ENCODE results near the gene CSAD.

The CSAD gene

GRCh38 chr12:53128780-53129569, 51.8 kb downstream of the CSAD start:
- no peaks in the 10 kb centered on the region for H3K9me3 ChIP-seq (ENCODE audit: control insufficient read depth in 5 of 5, low read length in 5 of 5)
- peaks cover 0 to 4% (median 0%) of the 10 kb centered on the region in 5 donors for H3K27me3 ChIP-seq (ENCODE audit: control insufficient read depth in 5 of 5, insufficient read depth in 4 of 5, low read length in 5 of 5)
- no peaks in the 10 kb centered on the region for H3K36me3 ChIP-seq (ENCODE audit: control insufficient read depth in 5 of 5, insufficient read depth in 5 of 5, low read length in 5 of 5)
- H3K9ac ChIP-seq (ENCODE audit: low read length in 5 of 5) = no peak overlapping the region
- no peaks in the 10 kb centered on the region for H3K4me1 ChIP-seq (ENCODE audit: control insufficient read depth in 5 of 5, insufficient read depth in 5 of 5, low read length in 5 of 5)
- no peak overlapping the region for H3K27ac ChIP-seq (ENCODE audit: low read depth, low read length)
- no peak overlapping the region for H3K4me3 ChIP-seq (ENCODE audit: low read depth in 1 of 5, low read length in 5 of 5)

GRCh38 chr12:53127169-53127568, 53.6 kb downstream of the CSAD start:
- Histone ChIP-seq H3K27me3 (ENCODE audit: control insufficient read depth in 5 of 5, insufficient read depth in 4 of 5, low read length in 5 of 5) (peaks cover 0 to 4% (median 0%) of the 10 kb centered on the region in 5 donors), H3K4me3 (ENCODE audit: low read depth in 1 of 5, low read length in 5 of 5) (no peak overlapping the region), H3K36me3 (ENCODE audit: control insufficient read depth in 5 of 5, insufficient read depth in 5 of 5, low read length in 5 of 5) (no peaks in the 10 kb centered on the region), H3K9me3 (ENCODE audit: control insufficient read depth in 5 of 5, low read length in 5 of 5) (no peaks in the 10 kb centered on the region), H3K27ac (ENCODE audit: low read depth, low read length) (no peak overlapping the region), H3K4me1 (ENCODE audit: control insufficient read depth in 5 of 5, insufficient read depth in 5 of 5, low read length in 5 of 5) (no peaks in the 10 kb centered on the region), H3K9ac (ENCODE audit: low read length in 5 of 5) (no peak overlapping the region)

GRCh38 chr12:53124352-53124723, 56.4 kb downstream of the CSAD start:
- Histone ChIP-seq H3K27ac (ENCODE audit: low read depth, low read length) (no peak overlapping the region), H3K27me3 (ENCODE audit: control insufficient read depth in 5 of 5, insufficient read depth in 4 of 5, low read length in 5 of 5) (no peaks in the 10 kb centered on the region), H3K36me3 (ENCODE audit: control insufficient read depth in 5 of 5, insufficient read depth in 5 of 5, low read length in 5 of 5) (no peaks in the 10 kb centered on the region), H3K9me3 (ENCODE audit: control insufficient read depth in 5 of 5, low read length in 5 of 5) (no peaks in the 10 kb centered on the region), H3K4me1 (ENCODE audit: control insufficient read depth in 5 of 5, insufficient read depth in 5 of 5, low read length in 5 of 5) (no peaks in the 10 kb centered on the region), H3K9ac (ENCODE audit: low read length in 5 of 5) (no peak overlapping the region), H3K4me3 (ENCODE audit: low read depth in 1 of 5, low read length in 5 of 5) (no peak overlapping the region)

- Histone ChIP-seq H3K36me3 (ENCODE audit: control insufficient read depth in 5 of 5, insufficient read depth in 5 of 5, low read length in 5 of 5) (no peaks in the 10 kb centered on the region), H3K27me3 (ENCODE audit: control insufficient read depth in 5 of 5, insufficient read depth in 4 of 5, low read length in 5 of 5) (peaks cover 0 to 2% (median 0%) of the 10 kb centered on the region in 5 donors), H3K27ac (ENCODE audit: low read depth, low read length) (no peak overlapping the region), H3K4me1 (ENCODE audit: control insufficient read depth in 5 of 5, insufficient read depth in 5 of 5, low read length in 5 of 5) (no peaks in the 10 kb centered on the region), H3K4me3 (ENCODE audit: low read depth in 1 of 5, low read length in 5 of 5) (no peak overlapping the region), H3K9me3 (ENCODE audit: control insufficient read depth in 5 of 5, low read length in 5 of 5) (no peaks in the 10 kb centered on the region), H3K9ac (ENCODE audit: low read length in 5 of 5) (no peak overlapping the region)
These were observed 57.0 kb downstream of the CSAD start for GRCh38 chr12:53123578-53124351.

GRCh38 chr12:53122961-53123468, 57.7 kb downstream of the CSAD start:
- peaks cover 0 to 2% (median 0%) of the 10 kb centered on the region in 5 donors for H3K27me3 ChIP-seq (ENCODE audit: control insufficient read depth in 5 of 5, insufficient read depth in 4 of 5, low read length in 5 of 5)
- H3K27ac ChIP-seq (ENCODE audit: low read depth, low read length) = no peak overlapping the region
- H3K9ac ChIP-seq (ENCODE audit: low read length in 5 of 5) = no peak overlapping the region
- no peak overlapping the region for H3K4me3 ChIP-seq (ENCODE audit: low read depth in 1 of 5, low read length in 5 of 5)
- H3K9me3 ChIP-seq (ENCODE audit: control insufficient read depth in 5 of 5, low read length in 5 of 5) = no peaks in the 10 kb centered on the region
- no peaks in the 10 kb centered on the region for H3K4me1 ChIP-seq (ENCODE audit: control insufficient read depth in 5 of 5, insufficient read depth in 5 of 5, low read length in 5 of 5)
- H3K36me3 ChIP-seq (ENCODE audit: control insufficient read depth in 5 of 5, insufficient read depth in 5 of 5, low read length in 5 of 5) = no peaks in the 10 kb centered on the region

- H3K4me3 ChIP-seq (ENCODE audit: low read depth in 1 of 5, low read length in 5 of 5) = no peak overlapping the region
- H3K4me1 ChIP-seq (ENCODE audit: control insufficient read depth in 5 of 5, insufficient read depth in 5 of 5, low read length in 5 of 5) = no peaks in the 10 kb centered on the region
- H3K36me3 ChIP-seq (ENCODE audit: control insufficient read depth in 5 of 5, insufficient read depth in 5 of 5, low read length in 5 of 5) = no peaks in the 10 kb centered on the region
- H3K27ac ChIP-seq (ENCODE audit: low read depth, low read length) = no peak overlapping the region
- H3K9ac ChIP-seq (ENCODE audit: low read length in 5 of 5) = no peak overlapping the region
- peaks cover 0 to 2% (median 0%) of the 10 kb centered on the region in 5 donors for H3K27me3 ChIP-seq (ENCODE audit: control insufficient read depth in 5 of 5, insufficient read depth in 4 of 5, low read length in 5 of 5)
- H3K9me3 ChIP-seq (ENCODE audit: control insufficient read depth in 5 of 5, low read length in 5 of 5) = no peaks in the 10 kb centered on the region
These were observed 59.8 kb downstream of the CSAD start for GRCh38 chr12:53120685-53121525.

GRCh38 chr12:53118751-53119300, 61.9 kb downstream of the CSAD start:
- no peak overlapping the region for H3K27ac ChIP-seq (ENCODE audit: low read depth, low read length)
- H3K9ac ChIP-seq (ENCODE audit: low read length in 5 of 5) = no peak overlapping the region
- H3K27me3 ChIP-seq (ENCODE audit: control insufficient read depth in 5 of 5, insufficient read depth in 4 of 5, low read length in 5 of 5) = peaks cover 0 to 2% (median 0%) of the 10 kb centered on the region in 5 donors
- H3K9me3 ChIP-seq (ENCODE audit: control insufficient read depth in 5 of 5, low read length in 5 of 5) = no peaks in the 10 kb centered on the region
- peaks cover 0 to 3% (median 0%) of the 10 kb centered on the region in 5 donors for H3K4me1 ChIP-seq (ENCODE audit: control insufficient read depth in 5 of 5, insufficient read depth in 5 of 5, low read length in 5 of 5)
- H3K4me3 ChIP-seq (ENCODE audit: low read depth in 1 of 5, low read length in 5 of 5) = no peak overlapping the region
- H3K36me3 ChIP-seq (ENCODE audit: control insufficient read depth in 5 of 5, insufficient read depth in 5 of 5, low read length in 5 of 5) = no peaks in the 10 kb centered on the region

- Histone ChIP-seq H3K27ac (ENCODE audit: low read depth, low read length) (no peak overlapping the region), H3K4me3 (ENCODE audit: low read depth in 1 of 5, low read length in 5 of 5) (no peak overlapping the region), H3K9ac (ENCODE audit: low read length in 5 of 5) (no peak overlapping the region), H3K9me3 (ENCODE audit: control insufficient read depth in 5 of 5, low read length in 5 of 5) (no peaks in the 10 kb centered on the region), H3K27me3 (ENCODE audit: control insufficient read depth in 5 of 5, insufficient read depth in 4 of 5, low read length in 5 of 5) (peaks cover 0 to 2% (median 0%) of the 10 kb centered on the region in 5 donors), H3K4me1 (ENCODE audit: control insufficient read depth in 5 of 5, insufficient read depth in 5 of 5, low read length in 5 of 5) (peaks cover 0 to 3% (median 0%) of the 10 kb centered on the region in 5 donors), H3K36me3 (ENCODE audit: control insufficient read depth in 5 of 5, insufficient read depth in 5 of 5, low read length in 5 of 5) (no peaks in the 10 kb centered on the region)
These were observed 64.7 kb downstream of the CSAD start for GRCh38 chr12:53115891-53116648.

Data from subcutaneous abdominal adipose tissue (tissue), 5 donors.